GM23248 (cell line): Measurements from ENCODE around the gene HRK. TPM values are rescaled to one million over a fixed set of nuclear protein-coding genes. Genes with fewer than 3 reads are reported as not detected.

Experiments used
- DNase-seq: peaks from one replicate; pipeline ENCODE4 v3.0.0-alpha.2; 2015
- H2AFZ ChIP-seq: fragments of 200-600 bp; sonication (generic); 2 replicates; pipeline ENCODE4 v1.6.1; 2016; ENCODE audit warnings: antibody characterized with exemption
- H3F3A ChIP-seq: fragments of 200-600 bp; sonication (generic); 2 replicates; pipeline ENCODE4 v1.6.1; 2016; ENCODE audit warnings: mild to moderate bottlenecking, antibody characterized with exemption, mixed run types; ENCODE audit not compliant: insufficient read depth
- H3K27ac ChIP-seq: fragments of 200-600 bp; sonication (generic); 2 replicates; pipeline ENCODE4 v1.5.1; 2016; ENCODE audit warnings: mild to moderate bottlenecking
- H3K27me3 ChIP-seq: fragments of 200-600 bp; sonication (generic); replicated peaks from 2 replicates; pipeline ENCODE4 v1.6.1; 2016; ENCODE audit warnings: mild to moderate bottlenecking; ENCODE audit not compliant: insufficient read depth
- H3K36me3 ChIP-seq: fragments of 200-600 bp; sonication (generic); 2 replicates; pipeline ENCODE4 v1.6.1; 2016; ENCODE audit warnings: low read depth, mild to moderate bottlenecking
- H3K4me1 ChIP-seq: fragments of 200-600 bp; sonication (generic); 2 replicates; pipeline ENCODE4 v1.6.1; 2016; ENCODE audit warnings: mild to moderate bottlenecking; ENCODE audit not compliant: insufficient read depth
- H3K4me2 ChIP-seq: fragments of 200-600 bp; sonication (generic); one replicate; pipeline ENCODE4 v1.6.1; 2016; ENCODE audit warnings: mild to moderate bottlenecking; ENCODE audit not compliant: unreplicated experiment
- H3K4me3 ChIP-seq: fragments of 200-600 bp; sonication (generic); 2 replicates; pipeline ENCODE4 v1.5.1; 2016; ENCODE audit warnings: mild to moderate bottlenecking
- H3K79me2 ChIP-seq: fragments of 200-600 bp; sonication (generic); 2 replicates; pipeline ENCODE4 v1.6.1; 2016; ENCODE audit warnings: mild to moderate bottlenecking; ENCODE audit not compliant: insufficient read depth
- H3K9ac ChIP-seq: fragments of 200-600 bp; sonication (generic); 2 replicates; pipeline ENCODE4 v1.6.1; 2016; ENCODE audit warnings: mild to moderate bottlenecking
- H3K9me2 ChIP-seq: fragments of 200-600 bp; sonication (generic); 2 replicates; pipeline ENCODE4 v1.6.1; 2016; ENCODE audit warnings: mixed run types, mild to moderate bottlenecking, moderate library complexity; ENCODE audit not compliant: insufficient read depth
- H3K9me3 ChIP-seq: fragments of 200-600 bp; sonication (generic); one replicate; pipeline ENCODE4 v1.6.1; 2017; ENCODE audit warnings: low read depth
- H4K20me1 ChIP-seq: fragments of 200-600 bp; sonication (generic); 2 replicates; pipeline ENCODE4 v1.6.0; 2016; ENCODE audit not compliant: insufficient read depth
- EZH2 ChIP-seq: fragments of 200-600 bp; sonication (generic); IDR thresholded peaks from 2 replicates; pipeline ENCODE4 v1.6.1; 2018; ENCODE audit warnings: antibody characterized with exemption, mild to moderate bottlenecking; ENCODE audit not compliant: insufficient read depth, poor library complexity, severe bottlenecking
- EZH2phosphoT487 ChIP-seq: fragments of 200-600 bp; sonication (generic); IDR thresholded peaks from 2 replicates; pipeline ENCODE4 v1.6.1; 2018; ENCODE audit warnings: antibody characterized with exemption, moderate library complexity, mild to moderate bottlenecking, low read depth; ENCODE audit not compliant: insufficient read depth
- WGBS, 2 experiments: methylation state at CpG; one replicate each; pipeline ENCODE4 v1.1.6; 2015 to 2017; ENCODE audit warnings: low lambda C conversion rate in 2 of 2, low coverage in 1 of 2; ENCODE audit errors: missing lambda C conversion rate in 2 of 2; 5-methylcytosine and 5-hydroxymethylcytosine counted together
- in situ Hi-C: fragments of 300-500 bp; cut with MboI; formaldehyde crosslinking; loops from 2 replicates; pipeline ENCODE4 v1.15.0; 2020
- polyA plus RNA-seq: library from polyadenylated mRNA; unstranded; fragments of >200 nt; fragmentation: Nextera tagmentation; extraction: Ambion mirVana; gene quantifications from 2 replicates; pipeline ENCODE4 v1.2.1, GENCODE V29; 2016
- total RNA-seq: library from RNA; depleted of rRNA; stranded (reverse); fragments of >200 nt; shearing (Covaris generic); gene quantifications from 2 replicates; pipeline ENCODE4 v1.2.3, GENCODE V29; 2014

The HRK gene
- total and polyA plus RNA-seq, 2 experiments from 2014 or later = not detected

DNA sequence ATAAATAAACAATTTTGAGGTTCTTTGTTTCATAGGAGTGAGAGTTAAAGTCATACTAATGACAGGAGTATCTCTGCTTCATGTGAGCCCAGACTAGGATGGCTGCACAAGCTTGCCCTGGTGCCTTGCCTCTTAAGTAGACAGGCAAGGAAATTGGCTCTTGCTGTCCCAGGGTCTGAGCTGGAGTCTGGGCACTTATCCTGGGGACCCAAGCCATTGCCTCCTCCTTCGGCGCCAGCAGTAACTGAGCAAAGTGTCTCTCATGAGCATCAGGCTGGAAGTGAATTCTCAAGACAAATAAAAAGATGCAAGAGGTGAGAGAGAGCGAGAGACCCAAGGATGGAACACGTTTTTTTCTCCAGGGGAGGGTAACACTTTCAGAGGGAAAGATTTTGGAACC lies 22.6 kb upstream of the HRK start:
- no peak for TF ChIP-seq EZH2
- TF ChIP-seq EZH2phosphoT487 = no peak
- Histone ChIP-seq H3K79me2 (no peaks in the 10 kb centered on the region), H4K20me1 (no peaks in the 10 kb centered on the region), H3K9me2 (no peaks in the 10 kb centered on the region), H3F3A (no peaks in the 10 kb centered on the region), H2AFZ (no peak overlapping the region), H3K36me3 (no peaks in the 10 kb centered on the region), H3K4me3 (no peak overlapping the region), H3K9me3 (no peaks in the 10 kb centered on the region), H3K27me3 (peaks cover 1% of the 10 kb centered on the region), H3K4me2 (no peak overlapping the region), H3K27ac (no peak overlapping the region), H3K9ac (no peak overlapping the region), H3K4me1 (no peaks in the 10 kb centered on the region)
- 35 to 38% methylated on average over 4 of the region's 4 CpGs for WGBS, 2 experiments
- in situ Hi-C loops = no loop called here
- DNase-seq = no peak

DNA sequence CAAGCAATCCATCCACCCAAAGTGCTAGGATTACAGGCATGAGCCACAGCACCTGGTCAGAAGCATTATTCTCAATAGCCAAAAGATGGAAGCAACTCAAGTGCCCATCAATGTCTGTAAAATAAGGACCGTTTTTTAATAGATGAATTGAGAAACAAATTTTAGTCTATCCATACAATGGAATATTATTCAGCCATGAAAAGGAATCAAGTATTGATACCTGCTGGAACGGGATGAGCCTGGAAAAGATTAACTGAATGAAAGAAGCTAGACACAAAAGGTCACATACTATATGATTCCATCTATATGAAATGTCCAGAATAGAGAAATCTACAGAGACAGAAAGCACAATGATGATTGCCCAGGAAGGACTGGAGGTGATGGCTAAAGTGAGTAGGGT lies 20.4 kb upstream of the HRK start:
- Histone ChIP-seq H3K4me3 (no peak overlapping the region), H3K9me2 (no peaks in the 10 kb centered on the region), H3K9me3 (no peaks in the 10 kb centered on the region), H3F3A (no peaks in the 10 kb centered on the region), H4K20me1 (no peaks in the 10 kb centered on the region), H3K36me3 (no peaks in the 10 kb centered on the region), H3K27ac (no peak overlapping the region), H2AFZ (no peak overlapping the region), H3K27me3 (peaks cover 5% of the 10 kb centered on the region), H3K9ac (no peak overlapping the region), H3K4me2 (no peak overlapping the region), H3K79me2 (no peaks in the 10 kb centered on the region), H3K4me1 (no peaks in the 10 kb centered on the region)
- WGBS, 2 experiments = 51 to 65% methylated on average over 2 of the region's 2 CpGs
- in situ Hi-C loops = no loop called here
- no peak for DNase-seq
- no peak for TF ChIP-seq EZH2phosphoT487
- no peak for TF ChIP-seq EZH2

DNA sequence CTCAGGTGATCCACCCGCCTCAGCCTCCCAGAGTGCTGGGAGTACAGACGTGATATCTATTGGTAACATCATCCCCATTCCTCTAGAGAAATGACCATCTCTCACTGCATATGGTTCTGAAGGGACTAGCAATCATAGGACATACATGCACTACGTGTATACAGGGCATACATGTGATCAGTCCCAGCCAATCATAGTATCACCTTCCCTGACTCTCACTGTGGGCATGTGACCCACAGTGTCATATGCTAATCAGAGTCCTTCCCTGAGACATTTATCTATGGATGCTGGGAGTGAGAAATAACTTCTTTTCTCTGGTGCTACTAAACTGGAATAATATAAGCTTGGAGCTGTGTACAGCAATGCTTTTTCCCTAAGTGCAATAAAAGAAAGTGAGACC lies 17.4 kb upstream of the HRK start:
- in situ Hi-C loops = no loop called here
- WGBS, 2 experiments = 17 to 20% methylated on average over 3 of the region's 3 CpGs

DNA sequence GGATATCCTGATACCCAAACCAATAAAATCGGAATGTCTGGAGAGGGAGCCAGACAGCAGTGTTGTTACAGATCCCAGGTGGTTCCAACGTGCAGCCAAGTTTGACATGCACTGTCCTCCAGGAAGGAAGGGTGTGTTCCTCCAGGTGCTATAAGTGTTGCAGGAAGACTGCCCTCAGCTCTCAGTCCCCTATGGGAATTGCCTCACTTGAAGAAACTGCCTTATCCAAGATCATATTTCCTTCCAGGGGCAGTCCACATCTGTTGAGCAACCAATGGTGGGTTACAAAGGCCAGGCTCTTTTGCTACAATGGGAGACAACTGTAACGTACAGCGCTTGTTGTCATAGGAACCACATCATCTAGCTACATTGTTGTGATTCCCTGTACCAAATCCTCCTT lies 16.2 kb upstream of the HRK start:
- H3K79me2 ChIP-seq = no peaks in the 10 kb centered on the region
- no peaks in the 10 kb centered on the region for H3K9me2 ChIP-seq
- no peak for DNase-seq
- H3K27me3 ChIP-seq = peaks cover 5% of the 10 kb centered on the region
- no peak overlapping the region for H3K4me3 ChIP-seq
- no peak overlapping the region for H3K9ac ChIP-seq
- WGBS, 2 experiments = 31 to 35% methylated on average over 4 of the region's 4 CpGs
- no peak overlapping the region for H2AFZ ChIP-seq
- no peak overlapping the region for H3K4me2 ChIP-seq
- H3K36me3 ChIP-seq = no peaks in the 10 kb centered on the region
- no peaks in the 10 kb centered on the region for H4K20me1 ChIP-seq
- H3F3A ChIP-seq = no peaks in the 10 kb centered on the region
- TF ChIP-seq EZH2phosphoT487 (no peak), EZH2 (no peak)
- no peaks in the 10 kb centered on the region for H3K9me3 ChIP-seq
- H3K27ac ChIP-seq = no peak overlapping the region
- H3K4me1 ChIP-seq = no peaks in the 10 kb centered on the region
- in situ Hi-C loops = no loop called here

More for the DNA sequence above, 17.4 kb upstream of the HRK start:
- no peak overlapping the region for H3K4me3 ChIP-seq
- no peaks in the 10 kb centered on the region for H3F3A ChIP-seq
- no peaks in the 10 kb centered on the region for H4K20me1 ChIP-seq
- no peak overlapping the region for H2AFZ ChIP-seq
- H3K4me1 ChIP-seq = no peaks in the 10 kb centered on the region
- H3K27ac ChIP-seq = no peak overlapping the region
- H3K9me3 ChIP-seq = no peaks in the 10 kb centered on the region
- no peak overlapping the region for H3K4me2 ChIP-seq
- TF ChIP-seq EZH2 (no peak), EZH2phosphoT487 (no peak)
- no peaks in the 10 kb centered on the region for H3K9me2 ChIP-seq
- H3K79me2 ChIP-seq = no peaks in the 10 kb centered on the region
- no peak overlapping the region for H3K9ac ChIP-seq
- no peaks in the 10 kb centered on the region for H3K36me3 ChIP-seq
- peaks cover 5% of the 10 kb centered on the region for H3K27me3 ChIP-seq
- DNase-seq = no peak

DNA sequence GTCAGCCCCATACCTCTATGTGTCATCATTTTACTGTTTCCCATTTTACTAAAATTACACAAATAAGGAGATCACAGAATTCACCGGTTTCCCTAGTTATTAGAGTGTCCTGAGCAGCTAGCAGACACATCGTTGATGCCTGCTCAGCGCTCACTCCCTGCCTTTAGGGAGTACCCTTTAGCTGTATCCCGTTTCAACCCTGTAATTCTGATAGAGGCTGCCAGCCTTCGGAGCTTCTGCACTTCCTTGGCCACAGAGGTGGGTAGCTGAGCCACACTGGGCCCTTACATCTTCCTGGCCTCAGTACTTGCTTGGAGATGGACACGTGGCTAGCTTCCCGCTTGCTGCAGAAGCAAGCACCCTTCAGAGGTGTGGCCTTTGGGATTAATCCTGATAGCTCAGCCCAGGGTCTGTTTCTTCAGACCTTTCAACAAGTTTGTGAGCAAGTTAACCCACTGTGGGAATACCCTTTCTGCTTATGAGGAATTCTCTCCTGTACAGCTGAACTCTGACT lies 15.2 kb upstream of the HRK start:
- WGBS, 2 experiments = 32 to 35% methylated on average over 7 of the region's 7 CpGs
- Histone ChIP-seq H3F3A (no peaks in the 10 kb centered on the region), H3K9me3 (no peaks in the 10 kb centered on the region), H3K4me3 (no peak overlapping the region), H3K9ac (no peak overlapping the region), H3K27ac (no peak overlapping the region), H2AFZ (no peak overlapping the region), H3K36me3 (no peaks in the 10 kb centered on the region), H3K4me1 (no peaks in the 10 kb centered on the region), H3K4me2 (no peak overlapping the region), H3K9me2 (no peaks in the 10 kb centered on the region), H4K20me1 (no peaks in the 10 kb centered on the region), H3K27me3 (peaks cover 5% of the 10 kb centered on the region), H3K79me2 (no peaks in the 10 kb centered on the region)
- in situ Hi-C loops = no loop called here
- peak; percentile 30 for DNase-seq
- TF ChIP-seq EZH2phosphoT487 (no peak), EZH2 (no peak)
